Mesenchymal stem cell (in vitro differentiated cells and primary cell): ENCODE measurements around the gene PRKCA.
A peak's percentile ranks its signal among the peaks of the same experiment; 100 is the strongest.

Experiments
- DNase-seq: peaks from one replicate; pipeline ENCODE4 v3.0.0-alpha.2; 2013
- H2AFZ ChIP-seq: one replicate; pipeline ENCODE4 v1.6.1; 2013; ENCODE audit warnings: low read depth, mild to moderate bottlenecking, control low read depth, inconsistent platforms, low read length, moderate library complexity
- H2AK5ac ChIP-seq: 2 replicates; pipeline ENCODE4 v1.6.1; 2013; ENCODE audit warnings: low read length, moderate library complexity, mild to moderate bottlenecking, inconsistent platforms; ENCODE audit not compliant: severe bottlenecking
- H2BK120ac ChIP-seq: one replicate; pipeline ENCODE4 v1.6.1; 2013; ENCODE audit warnings: low read depth, mild to moderate bottlenecking, inconsistent platforms, low read length, moderate library complexity
- H2BK12ac ChIP-seq, 2 experiments: one replicate each; pipeline ENCODE4 v1.6.1; 2013; ENCODE audit warnings: inconsistent platforms in 2 of 2, low read length in 2 of 2, mild to moderate bottlenecking in 2 of 2, moderate library complexity in 2 of 2, control low read depth in 1 of 2
- H2BK15ac ChIP-seq: one replicate; pipeline ENCODE4 v1.6.1; 2013; ENCODE audit warnings: mild to moderate bottlenecking, low read depth, inconsistent platforms; ENCODE audit not compliant: poor library complexity, severe bottlenecking
- H2BK5ac ChIP-seq: 2 replicates; pipeline ENCODE4 v1.6.1; 2013; ENCODE audit warnings: low read depth, mild to moderate bottlenecking, low read length, control low read depth, inconsistent platforms; ENCODE audit not compliant: poor library complexity, severe bottlenecking
- H3K14ac ChIP-seq, 2 experiments: one replicate each; pipeline ENCODE4 v1.6.1; 2013; ENCODE audit warnings: inconsistent platforms in 2 of 2, low read length in 2 of 2, control low read depth in 1 of 2, mild to moderate bottlenecking in 1 of 2, moderate library complexity in 1 of 2
- H3K18ac ChIP-seq, 2 experiments: one replicate each; pipeline ENCODE4 v1.6.1; 2013; ENCODE audit warnings: inconsistent platforms in 2 of 2, low read length in 2 of 2, control low read depth in 1 of 2, low read depth in 1 of 2, mild to moderate bottlenecking in 1 of 2
- H3K23ac ChIP-seq, 2 experiments: one replicate each; pipeline ENCODE4 v1.6.1; 2013; ENCODE audit warnings: inconsistent platforms in 2 of 2, low read length in 2 of 2, mild to moderate bottlenecking in 2 of 2, moderate library complexity in 2 of 2, control low read depth in 1 of 2
- H3K27ac ChIP-seq: 2 replicates; pipeline ENCODE4 v1.5.1; 2013; ENCODE audit warnings: mild to moderate bottlenecking, moderate library complexity, low read length, control low read depth, inconsistent platforms; ENCODE audit not compliant: poor library complexity, severe bottlenecking
- H3K27me3 ChIP-seq, 2 experiments: 2 replicates each; pipeline versions ENCODE4 v1.6.1 to v1.7.0; 2013; ENCODE audit warnings: low read length in 2 of 2, mild to moderate bottlenecking in 2 of 2, moderate library complexity in 2 of 2, control low read depth in 1 of 2, inconsistent platforms in 1 of 2; ENCODE audit not compliant: control insufficient read depth in 1 of 2, insufficient read depth in 1 of 2
- H3K36me3 ChIP-seq, 2 experiments: 2 replicates each; pipeline versions ENCODE4 v1.6.1 to v1.7.0; 2013; ENCODE audit warnings: low read length in 2 of 2, control low read depth in 1 of 2, inconsistent platforms in 1 of 2, low read depth in 1 of 2, mild to moderate bottlenecking in 1 of 2; ENCODE audit not compliant: insufficient read depth in 2 of 2, control insufficient read depth in 1 of 2
- H3K4ac ChIP-seq, 2 experiments: one replicate each; pipeline ENCODE4 v1.6.1; 2013; ENCODE audit warnings: inconsistent platforms in 2 of 2, low read length in 2 of 2, mild to moderate bottlenecking in 2 of 2, moderate library complexity in 2 of 2, control low read depth in 1 of 2, low read depth in 1 of 2
- H3K4me1 ChIP-seq: 2 replicates; pipeline ENCODE4 v1.6.1; 2013; ENCODE audit warnings: low read depth, low read length, control low read depth; ENCODE audit not compliant: control insufficient read depth, insufficient read depth
- H3K4me2 ChIP-seq: 2 replicates; pipeline ENCODE4 v1.6.1; 2013; ENCODE audit warnings: low read length, mild to moderate bottlenecking, inconsistent platforms; ENCODE audit not compliant: poor library complexity, severe bottlenecking
- H3K4me3 ChIP-seq, 2 experiments: 2 replicates each; pipeline versions ENCODE4 v1.5.1 to v1.7.0; 2013; ENCODE audit warnings: low read length in 2 of 2, mild to moderate bottlenecking in 2 of 2, control low read depth in 1 of 2, low read depth in 1 of 2; ENCODE audit not compliant: insufficient read depth in 1 of 2
- H3K79me1 ChIP-seq: replicated peaks from 2 replicates; pipeline ENCODE4 v1.6.1; 2013; ENCODE audit warnings: mild to moderate bottlenecking, control low read depth, low read length, inconsistent platforms; ENCODE audit not compliant: poor library complexity, severe bottlenecking
- H3K9ac ChIP-seq: 2 replicates; pipeline ENCODE4 v1.7.0; 2013; ENCODE audit warnings: mild to moderate bottlenecking, low read length, moderate library complexity
- H3K9me3 ChIP-seq: 2 replicates; pipeline ENCODE4 v1.7.0; 2013; ENCODE audit warnings: mild to moderate bottlenecking, low read length; ENCODE audit not compliant: control insufficient read depth
- H4K8ac ChIP-seq: one replicate; pipeline ENCODE4 v1.6.1; 2013; ENCODE audit warnings: inconsistent platforms, mild to moderate bottlenecking, low read length, moderate library complexity
- H4K91ac ChIP-seq: one replicate; pipeline ENCODE4 v1.6.1; 2013; ENCODE audit warnings: mild to moderate bottlenecking, low read length, inconsistent platforms
- WGBS: methylation state at CpG from one replicate; pipeline ENCODE4 v1.1.7; 2013; ENCODE audit warnings: mixed read lengths; 5-methylcytosine and 5-hydroxymethylcytosine counted together

Gene PRKCA

DNA sequence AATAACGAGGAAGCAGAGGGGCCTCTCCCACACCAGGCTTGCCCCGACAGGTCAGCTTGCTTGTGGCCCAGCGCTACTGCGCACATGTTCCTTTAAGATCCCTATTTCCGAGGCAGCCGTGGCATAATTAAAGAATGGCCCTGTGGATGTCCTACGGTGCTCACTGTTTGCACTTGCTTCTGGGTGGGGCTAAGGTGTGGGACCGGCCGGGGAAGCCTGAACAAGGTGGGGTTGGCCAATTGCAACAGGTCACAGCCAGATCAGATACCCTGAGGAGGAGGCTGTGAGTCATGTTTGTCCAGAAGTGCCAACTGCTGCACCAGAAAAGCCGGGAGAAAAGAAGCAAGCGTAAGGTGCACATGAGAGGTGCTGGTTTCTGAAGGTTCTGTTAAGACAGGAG is 374.0 kb downstream of the PRKCA start:
- Histone ChIP-seq H4K8ac (no peak overlapping the region), H2BK12ac (no peak overlapping the region), H3K18ac (no peak overlapping the region), H3K27me3 (no peaks in the 10 kb centered on the region), H2AK5ac (no peak overlapping the region), H3K14ac (no peak overlapping the region), H3K4ac (no peak overlapping the region), H2BK120ac (no peak overlapping the region), H3K23ac (no peak overlapping the region), H2BK5ac (no peak overlapping the region), H3K9me3 (no peaks in the 10 kb centered on the region), H3K9ac (no peak overlapping the region), H3K4me3 (no peak overlapping the region), H2AFZ (no peak overlapping the region), H3K79me1 (peaks cover 27% of the 10 kb centered on the region), H4K91ac (no peak overlapping the region), H2BK15ac (no peak overlapping the region), H3K4me1 (peaks cover 14% of the 10 kb centered on the region), H3K27ac (no peak overlapping the region), H3K36me3 (peaks cover 0 to 17% of the 10 kb centered on the region in 2 experiments), H3K4me2 (no peak overlapping the region)
- DNase-seq = no peak
- WGBS = 86% methylated on average over 9 of the region's 11 CpGs

DNA sequence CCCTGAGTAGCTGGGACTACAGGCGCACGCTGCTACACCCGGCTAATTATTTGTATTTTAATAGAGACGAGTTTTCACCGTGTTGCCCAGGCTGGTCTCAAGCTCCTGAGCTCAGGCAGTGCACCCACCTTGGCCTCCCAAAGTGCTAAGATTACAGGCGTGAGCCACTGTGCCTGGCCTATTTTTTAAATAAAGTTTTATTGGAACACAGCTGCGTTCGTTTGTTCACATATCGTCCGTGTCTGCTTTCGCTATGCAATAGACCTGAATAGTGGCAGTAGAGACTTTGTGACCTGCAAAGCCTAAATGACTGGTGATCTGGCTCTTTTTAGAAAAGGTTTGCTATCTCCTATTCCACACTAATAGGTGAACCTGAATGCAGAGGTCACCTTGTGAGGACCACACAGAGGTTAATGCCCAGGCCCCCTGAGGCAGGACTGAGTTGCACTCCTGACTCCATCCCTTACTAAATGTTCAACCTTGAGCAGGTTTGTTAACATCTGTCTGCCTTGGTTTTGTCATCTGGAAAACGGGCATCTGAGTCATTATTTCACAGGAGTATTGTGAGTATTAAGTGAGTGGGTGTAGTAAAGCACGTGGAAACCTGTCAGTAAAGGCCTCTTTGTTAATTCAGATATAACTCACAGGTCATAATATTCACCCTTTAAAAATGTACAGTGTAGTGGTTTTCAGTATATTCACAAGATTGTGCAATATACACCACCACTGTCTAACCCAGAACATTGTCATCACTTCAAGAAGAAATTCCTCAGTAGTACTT is 375.0 kb downstream of the PRKCA start:
- H2AK5ac ChIP-seq = no peak overlapping the region
- H3K23ac ChIP-seq = no peak overlapping the region
- H3K36me3 ChIP-seq = peaks cover 0 to 21% of the 10 kb centered on the region in 2 experiments
- no peak overlapping the region for H2AFZ ChIP-seq
- WGBS = 96% methylated on average over 11 of the region's 13 CpGs
- no peaks in the 10 kb centered on the region for H3K27me3 ChIP-seq
- no peak overlapping the region for H2BK15ac ChIP-seq
- no peak overlapping the region for H3K14ac ChIP-seq
- no peak overlapping the region for H3K4me3 ChIP-seq
- no peaks in the 10 kb centered on the region for H3K9me3 ChIP-seq
- no peak overlapping the region for H3K4ac ChIP-seq
- peaks cover 17% of the 10 kb centered on the region for H3K4me1 ChIP-seq
- no peak overlapping the region for H3K9ac ChIP-seq
- H4K8ac ChIP-seq = no peak overlapping the region
- H3K27ac ChIP-seq = no peak overlapping the region
- no peak overlapping the region for H2BK12ac ChIP-seq
- H3K18ac ChIP-seq = no peak overlapping the region
- peak; percentile 40 for DNase-seq
- no peak overlapping the region for H2BK5ac ChIP-seq
- H3K4me2 ChIP-seq = no peak overlapping the region
- H4K91ac ChIP-seq = no peak overlapping the region
- no peak overlapping the region for H2BK120ac ChIP-seq
- peaks cover 33% of the 10 kb centered on the region for H3K79me1 ChIP-seq

DNA sequence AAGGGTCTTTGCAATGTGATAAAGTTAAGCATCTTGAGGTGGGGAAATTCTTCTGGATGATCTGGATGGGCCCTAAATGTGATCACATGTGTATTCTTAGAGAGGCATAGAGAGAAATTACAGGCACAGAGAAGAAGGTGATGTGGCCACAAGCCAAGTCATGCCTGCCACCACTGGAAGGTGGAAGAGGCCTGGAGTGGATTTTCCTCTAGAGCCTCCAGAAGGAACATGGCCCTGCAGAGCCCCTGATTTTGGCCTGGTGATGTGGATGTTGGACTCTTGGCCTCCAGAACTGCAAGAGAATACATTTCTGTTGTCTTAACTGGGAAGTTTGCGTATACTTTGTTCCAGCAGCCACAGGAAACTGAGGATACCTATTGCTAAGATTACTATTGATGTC is 375.6 kb downstream of the PRKCA start:
- H3K14ac ChIP-seq = no peak overlapping the region
- H3K79me1 ChIP-seq = peaks cover 33% of the 10 kb centered on the region
- no peak overlapping the region for H4K8ac ChIP-seq
- no peak overlapping the region for H2BK12ac ChIP-seq
- H3K27ac ChIP-seq = no peak overlapping the region
- H3K4me3 ChIP-seq = no peak overlapping the region
- no peak overlapping the region for H2AK5ac ChIP-seq
- no peaks in the 10 kb centered on the region for H3K27me3 ChIP-seq
- H3K4me2 ChIP-seq = no peak overlapping the region
- H2BK5ac ChIP-seq = no peak overlapping the region
- no peak overlapping the region for H3K18ac ChIP-seq
- 100% methylated on average over 1 of the region's 1 CpG for WGBS
- H2BK15ac ChIP-seq = no peak overlapping the region
- H3K36me3 ChIP-seq = peaks cover 0 to 21% of the 10 kb centered on the region in 2 experiments
- no peak overlapping the region for H3K9ac ChIP-seq
- H3K4ac ChIP-seq = no peak overlapping the region
- H4K91ac ChIP-seq = no peak overlapping the region
- H2BK120ac ChIP-seq = no peak overlapping the region
- no peak overlapping the region for H2AFZ ChIP-seq
- no peaks in the 10 kb centered on the region for H3K9me3 ChIP-seq
- DNase-seq = no peak
- no peak overlapping the region for H3K23ac ChIP-seq
- peaks cover 17% of the 10 kb centered on the region for H3K4me1 ChIP-seq

DNA sequence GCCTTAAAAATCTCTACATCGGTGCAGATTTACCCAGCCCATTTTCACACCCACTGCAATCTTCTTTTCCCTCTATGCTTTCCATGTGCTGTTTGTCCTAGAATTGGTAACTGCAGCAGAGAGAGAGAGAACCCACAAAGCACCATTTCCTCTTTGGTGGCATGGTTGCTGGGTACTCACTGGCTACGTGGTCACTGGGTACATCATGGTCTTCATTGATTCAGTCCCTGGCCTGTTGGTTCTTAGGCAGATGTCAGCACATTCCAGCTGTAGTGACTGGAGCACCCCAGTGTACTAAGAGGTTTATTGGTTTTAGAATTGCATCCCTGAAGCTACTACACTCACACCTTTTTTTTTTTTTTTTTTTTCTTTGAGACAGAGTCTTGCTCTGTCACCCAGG is 376.4 kb downstream of the PRKCA start:
- H3K9me3 ChIP-seq = no peaks in the 10 kb centered on the region
- H3K4ac ChIP-seq = no peak overlapping the region
- H4K8ac ChIP-seq = no peak overlapping the region
- no peak overlapping the region for H2BK12ac ChIP-seq
- H3K79me1 ChIP-seq = peaks cover 38% of the 10 kb centered on the region
- H3K9ac ChIP-seq = no peak overlapping the region
- no peak overlapping the region for H2BK15ac ChIP-seq
- H2AK5ac ChIP-seq = no peak overlapping the region
- H2BK120ac ChIP-seq = no peak overlapping the region
- H3K27ac ChIP-seq = no peak overlapping the region
- no peak overlapping the region for H3K14ac ChIP-seq
- 88% methylated on average over 2 of the region's 2 CpGs for WGBS
- H4K91ac ChIP-seq = no peak overlapping the region
- H3K18ac ChIP-seq = no peak overlapping the region
- H3K23ac ChIP-seq = no peak overlapping the region
- H3K4me2 ChIP-seq = no peak overlapping the region
- H3K27me3 ChIP-seq = no peaks in the 10 kb centered on the region
- H2AFZ ChIP-seq = no peak overlapping the region
- peaks cover 17% of the 10 kb centered on the region for H3K4me1 ChIP-seq
- no peak overlapping the region for H2BK5ac ChIP-seq
- H3K36me3 ChIP-seq = peaks cover 0 to 21% of the 10 kb centered on the region in 2 experiments
- no peak overlapping the region for H3K4me3 ChIP-seq
- no peak for DNase-seq
